NCI-H2081 treated with DMSO at 0.1 percent for 48 hours (cell line): ENCODE results near the gene RSPH9.
"Not testable (repeated sequence)": the region's sequence is repeated elsewhere in the genome, so short reads cannot be mapped to it uniquely, and the experiment has no call there.

Experiments used
- DNase-seq: peaks from one replicate; lab custom pipeline; 2025; lab: John Stamatoyannopoulos, UW

Gene RSPH9

DNA sequence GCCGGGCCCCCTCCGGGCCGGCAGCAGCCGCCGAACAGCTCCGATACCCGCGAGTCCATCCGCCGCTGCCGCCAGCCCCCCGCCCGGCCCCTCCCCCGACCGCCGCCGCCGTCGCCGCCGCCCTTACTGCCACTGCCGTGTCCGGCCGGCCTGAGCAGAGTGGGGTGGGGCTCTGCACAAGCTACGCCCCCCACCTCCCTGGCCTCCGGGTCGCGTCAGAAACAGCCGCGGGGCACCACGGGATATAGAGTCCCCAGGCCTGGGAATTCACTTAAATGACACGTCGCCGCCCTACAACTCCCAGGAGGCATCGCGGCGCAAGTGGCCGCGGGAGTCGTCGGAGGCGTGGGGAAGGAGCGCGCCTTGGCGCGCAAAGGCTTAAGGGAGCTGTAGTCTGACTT, 15.7 kb upstream of the RSPH9 start, which contains the start of gene GTPBP2:
GTPBP2 (minus strand) TSS at position 161 of the 401 bp plus-strand sequence; CDS start at position 59, 102 bp downstream.
- peak; percentile 90 for DNase-seq

DNA sequence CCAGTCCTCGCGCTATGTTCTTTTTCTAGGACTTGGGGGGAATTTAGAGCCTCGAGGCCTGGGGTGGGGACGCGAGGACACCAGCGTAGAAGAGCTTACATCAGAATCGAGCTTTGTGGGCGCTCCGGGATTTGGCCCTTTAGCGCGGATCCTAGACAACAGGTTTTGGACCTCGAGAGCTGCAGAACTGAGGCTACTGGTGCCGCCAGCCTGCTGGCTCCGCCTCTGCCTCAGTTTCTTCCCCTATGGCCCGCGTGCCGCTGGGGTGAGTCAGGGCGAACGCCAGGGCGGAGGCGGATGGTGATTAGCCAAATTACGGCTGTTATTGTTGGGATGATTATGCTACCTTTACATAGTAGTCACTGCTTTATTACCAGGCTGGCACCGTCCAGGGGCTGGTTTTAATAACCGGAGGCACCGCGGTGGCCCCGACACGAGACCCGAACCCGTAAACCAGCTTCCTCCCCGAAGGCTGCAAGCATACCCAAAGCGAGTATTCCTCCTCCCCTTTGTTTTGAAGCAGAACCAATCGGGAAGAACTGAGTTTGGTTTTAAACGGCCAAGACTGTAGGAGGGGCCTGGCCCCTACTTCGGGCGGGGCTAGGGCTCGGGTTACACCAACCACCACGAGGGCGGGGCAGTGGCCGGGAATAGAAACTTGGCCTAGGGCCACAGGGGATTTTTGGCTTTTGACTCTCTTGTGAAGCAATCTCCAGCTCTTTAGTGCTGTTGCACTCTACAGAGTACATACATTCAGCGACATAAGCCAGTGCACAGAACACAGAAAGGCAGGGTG, 15.1 kb upstream of the RSPH9 start:
- DNase-seq = peak; percentile 88

DNA sequence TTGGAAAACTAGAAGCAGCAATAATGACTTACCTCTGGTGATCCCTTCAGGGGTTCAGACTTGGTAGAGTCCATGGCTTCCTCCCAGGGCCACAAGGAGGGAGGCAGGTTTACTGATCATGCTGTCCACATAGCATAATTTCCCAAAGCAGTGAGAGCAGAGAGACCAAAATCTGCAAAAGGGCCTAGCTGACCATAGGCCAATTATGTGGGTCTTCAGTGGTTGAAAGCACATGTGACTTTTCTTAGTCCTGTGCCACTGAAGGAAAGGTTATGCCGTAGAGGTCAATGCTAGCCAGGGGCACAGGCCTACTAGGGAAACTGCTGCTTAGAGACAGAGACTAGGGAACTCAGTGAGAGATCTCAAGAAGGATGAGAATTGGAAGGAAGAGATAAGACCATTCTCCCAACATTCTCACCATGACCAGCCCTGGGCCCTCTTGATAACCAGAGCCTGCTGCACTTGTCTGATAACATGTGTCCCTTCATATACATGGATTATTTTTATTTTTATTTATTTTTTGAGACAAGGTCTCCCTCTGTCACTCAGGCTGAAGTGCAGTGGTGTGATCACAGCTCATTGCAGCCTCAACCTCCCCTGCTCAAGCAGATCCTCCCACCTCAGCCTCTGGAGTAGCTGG, 13.7 kb upstream of the RSPH9 start:
- DNase-seq = no peak

DNA sequence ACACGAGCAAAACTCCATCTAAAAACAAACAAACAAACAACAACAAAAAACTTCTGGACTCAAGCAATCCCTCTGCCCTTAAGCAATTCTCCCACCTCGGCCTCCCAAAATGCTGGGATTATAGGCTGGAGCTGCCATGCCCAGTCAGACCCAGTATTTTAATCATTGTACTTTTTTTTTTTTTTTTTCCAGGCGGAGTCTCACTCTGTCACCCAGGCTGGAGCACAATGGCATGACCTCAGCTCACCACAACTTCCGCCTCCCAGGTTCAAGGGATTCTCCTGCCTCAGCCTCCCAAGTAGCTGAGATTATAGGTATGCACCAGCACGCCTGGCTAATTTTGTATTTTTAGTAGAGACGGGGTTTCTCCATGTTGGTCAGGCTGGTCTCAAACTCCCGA, 11.8 kb upstream of the RSPH9 start:
- not testable (repeated sequence) for DNase-seq

DNA sequence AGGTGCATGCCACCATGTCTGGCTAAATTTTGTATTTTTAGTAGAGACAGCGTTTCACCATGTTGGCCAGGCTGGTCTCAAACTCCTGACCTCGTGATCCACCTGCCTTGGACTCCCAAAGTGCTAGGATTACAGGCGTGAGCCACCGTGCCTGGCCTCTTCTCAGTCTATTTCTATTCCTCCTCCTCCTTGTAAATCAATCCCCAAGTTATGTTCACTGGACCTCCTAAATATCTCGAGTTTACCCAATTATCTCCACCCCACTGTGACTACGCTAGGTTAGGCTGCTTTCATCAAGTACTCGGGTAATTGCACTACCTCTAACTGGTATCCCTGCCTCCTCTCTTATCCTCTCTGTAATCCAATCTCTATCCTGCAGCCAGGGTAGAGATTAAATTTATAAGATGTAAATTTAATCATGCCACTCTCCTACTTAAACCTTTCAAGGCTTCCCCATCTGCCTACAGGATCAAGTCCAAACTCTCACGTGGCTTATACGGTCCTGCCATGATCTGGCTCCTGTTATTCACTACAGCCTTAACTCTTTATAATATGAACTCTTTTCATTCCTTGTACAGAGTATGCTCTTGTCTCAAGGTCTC, 10.0 kb upstream of the RSPH9 start:
- DNase-seq = no peak

DNA sequence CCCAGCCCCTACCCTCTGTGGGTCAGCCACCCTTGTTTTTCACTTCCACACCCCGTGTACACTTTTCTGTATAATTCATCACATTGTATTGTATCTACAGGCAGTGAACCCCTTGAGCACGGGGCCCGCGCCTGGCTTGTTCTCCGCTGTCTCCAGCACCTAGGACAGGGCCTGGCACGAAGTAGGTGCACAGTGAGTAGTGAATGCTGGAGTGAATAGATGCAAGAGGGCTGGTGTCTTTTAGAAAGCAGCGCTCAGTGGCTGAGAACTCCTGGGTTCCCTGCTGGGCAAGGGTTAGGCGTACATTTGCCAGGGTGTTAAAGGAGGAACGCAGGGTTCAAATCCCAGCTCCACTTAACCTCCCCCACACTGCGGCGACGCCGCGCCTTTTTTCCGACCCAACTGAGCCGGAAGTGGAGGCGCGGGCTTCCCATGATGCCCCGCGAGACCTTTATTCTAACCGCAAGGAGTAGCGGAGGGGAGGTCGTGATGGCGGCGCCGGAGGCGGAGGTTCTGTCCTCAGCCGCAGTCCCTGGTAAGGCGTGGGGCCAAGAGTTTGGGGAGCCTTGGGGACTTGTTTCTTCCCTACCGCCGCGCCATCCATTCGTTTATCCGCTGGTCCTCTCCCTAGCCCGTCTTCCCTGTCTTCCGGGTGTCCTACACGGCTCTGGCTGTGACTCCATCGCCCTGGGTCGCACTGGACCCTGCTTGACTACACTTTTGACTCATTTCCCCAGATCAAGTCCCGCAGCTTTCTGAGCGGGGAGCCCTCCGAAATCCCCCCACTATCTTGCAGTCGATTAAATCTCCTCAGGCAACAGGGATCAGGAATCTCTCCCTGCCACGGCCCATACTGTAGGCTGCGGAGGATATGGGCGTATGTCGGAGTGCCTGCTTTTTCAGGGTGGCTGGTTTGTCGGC, 9.2 kb upstream of the RSPH9 start, which contains the start of gene MAD2L1BP:
MAD2L1BP (plus strand) TSS at position 454 of the 921 bp plus-strand sequence; CDS start at position 490, 36 bp downstream.
- peak; percentile 20 for DNase-seq

DNA sequence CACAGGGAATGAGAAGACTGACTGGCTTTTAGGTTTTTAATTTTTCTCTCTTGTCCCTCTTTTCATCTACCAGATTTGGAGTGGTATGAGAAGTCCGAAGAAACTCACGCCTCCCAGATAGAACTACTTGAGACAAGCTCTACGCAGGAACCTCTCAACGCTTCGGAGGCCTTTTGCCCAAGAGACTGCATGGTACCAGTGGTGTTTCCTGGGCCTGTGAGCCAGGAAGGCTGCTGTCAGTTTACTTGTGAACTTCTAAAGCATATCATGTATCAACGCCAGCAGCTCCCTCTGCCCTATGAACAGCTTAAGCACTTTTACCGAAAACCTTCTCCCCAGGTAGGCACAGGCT, 8.6 kb upstream of the RSPH9 start:
- DNase-seq = no peak

DNA sequence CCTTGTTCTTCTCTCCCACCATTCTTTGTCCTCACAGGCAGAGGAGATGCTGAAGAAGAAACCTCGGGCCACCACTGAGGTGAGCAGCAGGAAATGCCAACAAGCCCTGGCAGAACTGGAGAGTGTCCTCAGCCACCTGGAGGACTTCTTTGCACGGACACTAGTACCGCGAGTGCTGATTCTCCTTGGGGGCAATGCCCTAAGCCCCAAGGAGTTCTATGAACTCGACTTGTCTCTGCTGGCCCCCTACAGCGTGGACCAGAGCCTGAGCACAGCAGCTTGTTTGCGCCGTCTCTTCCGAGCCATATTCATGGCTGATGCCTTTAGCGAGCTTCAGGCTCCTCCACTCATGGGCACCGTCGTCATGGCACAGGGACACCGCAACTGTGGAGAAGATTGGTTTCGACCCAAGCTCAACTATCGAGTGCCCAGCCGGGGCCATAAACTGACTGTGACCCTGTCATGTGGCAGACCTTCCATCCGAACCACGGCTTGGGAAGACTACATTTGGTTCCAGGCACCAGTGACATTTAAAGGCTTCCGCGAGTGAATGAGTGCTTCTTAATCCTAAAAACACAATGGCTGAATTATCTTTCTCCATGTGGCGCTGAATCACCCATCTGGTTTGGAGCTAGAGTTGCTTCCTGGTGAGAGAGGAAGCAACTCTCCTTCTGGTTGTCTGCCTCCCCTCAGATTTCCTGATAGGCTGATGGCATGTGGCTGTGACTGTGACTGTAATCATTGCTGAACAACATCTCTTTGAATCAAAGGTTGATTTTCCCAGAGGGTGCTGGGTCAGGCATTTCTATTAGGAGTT, 4.6 kb upstream of the RSPH9 start:
- no peak for DNase-seq

DNA sequence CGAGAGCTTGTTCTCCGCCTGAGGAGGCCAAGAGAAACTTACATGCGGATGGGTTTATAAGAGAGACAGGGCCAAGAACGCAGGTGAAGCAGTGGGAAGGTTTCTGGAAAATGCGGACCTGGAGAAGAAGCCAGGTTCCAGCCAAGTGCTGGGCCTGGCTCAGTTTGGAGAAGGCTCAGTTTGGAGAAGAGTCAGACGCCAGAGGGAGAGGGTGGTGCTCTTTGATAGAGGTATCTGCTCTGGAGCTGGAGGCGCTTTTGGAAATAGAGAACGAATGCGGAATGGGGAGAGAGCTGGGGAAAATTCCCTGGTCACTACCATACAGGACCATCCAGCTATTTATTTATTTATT, 753 bp downstream of the RSPH9 start:
- no peak for DNase-seq

DNA sequence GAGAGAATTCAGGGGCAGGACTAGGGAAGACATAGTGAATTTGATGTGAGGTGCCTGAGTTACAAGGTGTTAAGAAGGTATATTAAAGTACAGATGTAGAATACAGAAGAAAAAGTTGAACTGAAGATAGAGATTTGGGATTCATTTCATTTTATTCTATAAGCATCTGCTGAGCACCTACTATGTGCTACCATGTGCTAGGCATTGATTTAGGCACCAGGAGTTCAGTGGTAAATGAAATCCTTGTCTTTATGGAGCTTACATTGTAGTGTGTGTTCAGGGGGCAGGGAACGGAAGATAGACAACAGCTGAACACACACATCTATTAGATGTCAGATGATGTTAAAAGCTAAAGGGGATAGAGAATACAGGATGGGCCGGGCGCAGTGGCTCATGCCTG, 2.8 kb downstream of the RSPH9 start:
- DNase-seq = no peak

DNA sequence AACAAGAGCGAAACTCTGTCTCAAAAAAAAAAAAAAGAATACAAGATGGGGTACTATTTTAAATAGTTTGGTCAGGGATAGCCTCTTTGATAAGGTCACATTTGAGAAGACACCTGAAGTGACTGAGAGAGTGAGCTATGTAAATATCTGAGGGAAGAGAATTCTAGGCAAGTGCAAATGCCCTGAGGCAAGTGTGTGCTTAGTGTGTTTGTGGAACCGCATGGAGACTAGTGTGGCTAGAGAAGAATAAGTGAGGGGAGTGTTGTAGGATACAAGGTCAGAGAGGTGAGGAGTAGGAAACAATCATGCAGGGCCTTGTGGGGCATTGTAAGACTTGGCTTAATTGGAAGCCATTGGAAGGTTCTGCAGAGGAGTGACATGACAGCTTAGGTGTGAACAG, 3.4 kb downstream of the RSPH9 start:
- DNase-seq = no peak

DNA sequence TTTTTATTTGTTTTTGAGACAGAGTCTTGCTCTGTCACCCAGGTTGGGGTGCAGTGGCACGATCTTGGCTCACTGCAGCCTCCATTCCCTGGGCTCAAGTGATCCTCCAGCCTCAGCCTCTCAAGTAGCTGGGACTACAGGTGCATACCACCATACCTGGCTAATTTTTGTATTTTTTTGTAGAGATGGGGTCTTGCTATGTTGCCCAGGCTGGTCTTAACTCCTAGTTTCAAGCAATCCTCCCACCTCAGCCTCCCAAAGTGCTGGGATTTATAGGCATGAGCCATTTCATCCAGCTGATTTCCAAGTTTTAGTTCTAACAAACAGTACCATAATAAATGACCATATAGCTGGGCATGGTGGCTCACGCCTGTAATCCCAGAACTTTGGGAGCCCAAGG, 8.0 kb downstream of the RSPH9 start:
- not testable (repeated sequence) for DNase-seq

DNA sequence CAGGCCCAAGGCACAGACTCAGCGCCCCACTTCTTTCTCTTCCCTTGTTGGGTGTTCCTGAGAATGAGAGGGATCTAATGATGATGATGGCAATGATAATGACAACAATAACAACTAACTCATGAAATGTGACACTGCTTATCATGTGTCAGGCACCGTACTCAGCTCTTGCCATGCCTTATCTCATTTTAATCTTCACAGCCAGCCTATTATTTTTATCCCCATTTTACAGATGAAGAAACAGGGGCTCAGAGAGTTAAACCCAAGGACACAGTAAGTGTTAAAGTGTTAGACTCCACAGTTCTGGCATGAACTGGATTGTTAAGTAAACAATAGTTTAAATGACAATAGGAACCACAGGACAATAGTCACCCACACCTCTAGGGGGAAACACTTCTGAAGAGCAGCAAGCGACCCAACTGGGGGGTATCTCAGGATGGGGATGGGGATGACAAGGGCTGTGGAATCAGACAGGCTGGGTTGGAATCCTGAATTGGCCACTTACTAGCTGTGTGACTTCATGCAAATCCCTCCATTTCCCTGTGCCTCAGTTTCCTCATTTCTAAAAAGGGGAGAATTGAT, 12.5 kb downstream of the RSPH9 start:
- DNase-seq = no peak

DNA sequence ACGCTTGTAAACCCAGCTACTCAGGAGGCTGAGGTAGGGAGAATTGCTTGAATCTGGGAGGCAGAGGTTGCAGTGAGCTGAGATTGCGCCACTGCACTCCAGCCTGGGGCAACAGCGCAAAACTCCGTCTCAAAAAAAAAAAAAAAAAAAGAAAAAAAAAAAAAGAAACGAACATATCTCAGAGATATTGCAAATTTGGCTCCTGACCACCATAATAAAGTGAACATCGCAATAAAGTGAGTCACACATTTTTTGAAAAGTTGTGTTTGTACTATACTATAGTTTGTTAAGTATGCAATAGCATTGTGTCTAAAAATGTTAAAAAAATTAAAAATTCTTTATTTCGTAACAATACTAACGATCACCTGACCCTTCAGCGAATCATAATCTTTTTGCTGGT, 13.3 kb downstream of the RSPH9 start:
- no peak for DNase-seq

DNA sequence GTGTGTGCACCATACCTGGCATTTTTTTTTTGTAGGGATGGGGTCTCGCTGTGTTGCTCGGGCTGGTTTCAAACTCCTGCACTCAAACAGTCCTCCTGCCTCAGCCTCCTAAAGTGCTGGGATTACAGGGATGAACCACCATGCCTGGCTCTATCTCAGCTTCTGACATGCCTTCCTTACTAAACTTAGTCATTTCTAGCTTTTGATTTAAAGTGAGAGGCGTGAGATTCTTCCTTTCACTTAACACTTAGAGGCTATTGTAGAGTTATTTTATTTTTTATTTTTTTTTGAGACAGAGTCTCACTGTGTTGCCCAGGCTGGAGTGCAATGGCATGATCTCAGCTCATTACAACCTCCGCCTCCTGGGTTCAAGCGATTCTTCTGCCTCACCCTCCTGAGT, 18.1 kb downstream of the RSPH9 start:
- DNase-seq = not testable (repeated sequence)

DNA sequence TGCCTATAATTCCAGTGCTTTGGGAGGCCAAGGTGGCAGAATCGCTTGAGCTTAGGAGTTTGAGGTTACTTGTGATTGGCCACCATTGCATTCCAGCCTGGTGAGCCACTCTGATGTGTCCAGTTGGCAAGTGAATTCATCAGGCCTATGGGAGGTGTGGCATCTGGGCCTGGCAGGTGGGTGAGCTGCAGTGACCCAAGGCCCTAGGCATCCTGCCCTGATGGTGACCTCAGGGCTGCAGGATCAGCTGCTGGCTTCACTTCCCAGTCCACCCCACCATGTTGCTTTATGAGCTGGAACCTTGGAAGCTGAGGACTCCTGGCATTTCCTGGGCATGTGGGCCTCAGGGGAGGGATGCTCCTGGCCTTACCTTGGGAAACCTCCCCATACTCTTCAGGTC, 20.5 kb downstream of the RSPH9 start:
- no peak for DNase-seq

DNA sequence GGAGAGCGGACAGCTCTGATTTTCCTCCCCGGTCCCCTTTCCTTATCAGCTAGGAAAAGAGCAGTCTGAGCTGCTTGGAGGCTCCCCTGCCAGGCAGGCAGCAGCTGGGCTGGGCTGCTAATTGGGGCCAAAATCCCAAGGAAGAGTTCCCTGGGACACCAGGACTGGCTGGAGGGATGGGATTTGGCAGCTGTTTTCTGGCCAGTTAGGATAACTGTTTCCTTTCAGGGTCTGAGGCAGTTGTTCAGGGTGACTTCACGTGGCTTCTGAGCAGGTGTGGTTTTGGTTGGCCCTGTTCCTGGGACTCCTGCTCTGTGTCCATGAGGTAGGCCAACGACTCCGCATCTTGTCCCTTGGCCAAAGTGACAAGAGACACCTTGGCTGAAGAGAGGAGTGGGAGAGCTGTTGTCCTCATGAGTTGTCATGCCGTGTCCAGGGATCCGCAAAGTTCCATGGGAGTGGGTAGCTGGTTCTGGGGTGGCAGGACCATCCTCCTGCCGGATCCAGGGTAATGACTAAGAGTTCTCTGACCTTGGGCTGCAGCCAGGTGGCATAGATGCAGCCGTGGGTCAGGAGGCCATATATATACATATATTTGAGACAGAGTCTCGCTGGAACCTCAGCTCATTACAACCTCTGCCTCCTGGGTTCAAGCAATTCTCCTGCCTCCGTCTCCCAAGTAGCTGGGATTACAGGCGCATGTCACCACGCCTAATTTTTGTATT, 21.5 kb downstream of the RSPH9 start:
- DNase-seq = no peak

DNA sequence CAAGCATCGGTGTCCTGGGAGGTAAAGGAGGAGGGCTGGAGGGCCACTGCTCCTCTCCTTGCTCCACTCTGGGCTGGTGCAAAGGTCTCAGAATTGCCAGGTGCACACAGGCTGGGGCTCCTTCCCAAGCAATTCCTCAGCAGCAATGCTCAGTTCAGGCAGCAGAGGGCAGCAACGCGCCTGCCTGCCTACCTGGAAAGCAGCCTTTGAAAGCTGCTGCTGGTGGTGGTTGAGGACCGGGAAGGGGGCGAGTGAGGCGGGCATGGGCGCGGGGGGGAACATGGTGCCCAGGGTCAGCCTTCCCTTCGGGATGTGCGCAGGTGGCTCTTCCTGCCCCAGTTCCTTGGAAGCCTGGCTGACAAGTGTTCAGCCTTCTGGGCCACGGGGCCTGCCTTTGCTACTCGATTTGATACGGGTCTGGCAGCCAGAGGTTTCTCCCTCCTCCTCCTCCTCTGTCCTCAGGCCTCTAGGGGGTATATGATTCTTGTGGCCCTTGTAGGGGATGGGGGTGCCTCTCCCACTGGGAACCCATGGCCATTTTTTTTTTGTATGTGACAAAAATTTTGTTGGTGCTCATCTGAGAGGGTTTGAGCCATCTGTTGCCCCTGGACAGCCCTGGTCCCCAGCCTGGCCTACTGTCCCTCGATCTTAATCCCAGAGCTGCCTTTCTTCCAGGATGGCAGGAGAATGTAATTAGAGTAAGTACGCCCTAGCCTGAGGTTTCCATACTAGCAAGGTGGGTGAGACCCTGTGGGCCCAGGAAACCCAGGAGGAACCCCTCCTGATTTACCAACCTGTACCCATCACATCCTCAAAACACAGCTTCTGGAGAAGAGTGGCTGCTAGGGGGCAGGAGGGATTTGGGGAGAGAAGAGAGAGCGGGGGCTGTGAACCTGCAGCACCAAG, 22.7 kb downstream of the RSPH9 start:
- DNase-seq = peak; percentile 4
